Measurements from ENCODE around the gene NFIC.

Gene NFIC

GRCh38 chr19:3509566-3509989, 143.2 kb downstream of the NFIC start:
- no peak for DNase-seq (ENCODE audit: low read depth)

- no peak for DNase-seq (ENCODE audit: low read depth)
Observed at GRCh38 chr19:3510727-3511126, 144.3 kb downstream of the NFIC start.

- DNase-seq (ENCODE audit: low read depth), result no peak
Observed at GRCh38 chr19:3511506-3512251, 145.3 kb downstream of the NFIC start.

- DNase-seq (ENCODE audit: low read depth), result no peak
Observed at GRCh38 chr19:3512562-3513228, 146.3 kb downstream of the NFIC start.

- no peak for DNase-seq (ENCODE audit: low read depth)
Observed at GRCh38 chr19:3513229-3514140, 147.1 kb downstream of the NFIC start.

GRCh38 chr19:3514930-3515329, 148.5 kb downstream of the NFIC start:
- DNase-seq (ENCODE audit: low read depth), result no peak

GRCh38 chr19:3515891-3516422, 149.6 kb downstream of the NFIC start:
- peak; percentile 38 for DNase-seq (ENCODE audit: low read depth)

GRCh38 chr19:3516675-3517207, 150.4 kb downstream of the NFIC start:
- DNase-seq (ENCODE audit: low read depth), result no peak

- no peak for DNase-seq (ENCODE audit: low read depth)
Observed at GRCh38 chr19:3517638-3518037, 151.3 kb downstream of the NFIC start.

GRCh38 chr19:3518255-3518654, 151.9 kb downstream of the NFIC start:
- no peak for DNase-seq (ENCODE audit: low read depth)

- DNase-seq (ENCODE audit: low read depth), result no peak
Observed at GRCh38 chr19:3518659-3519058, 152.3 kb downstream of the NFIC start.
